Measurements from ENCODE around the gene PBX2.

The PBX2 gene

DNA sequence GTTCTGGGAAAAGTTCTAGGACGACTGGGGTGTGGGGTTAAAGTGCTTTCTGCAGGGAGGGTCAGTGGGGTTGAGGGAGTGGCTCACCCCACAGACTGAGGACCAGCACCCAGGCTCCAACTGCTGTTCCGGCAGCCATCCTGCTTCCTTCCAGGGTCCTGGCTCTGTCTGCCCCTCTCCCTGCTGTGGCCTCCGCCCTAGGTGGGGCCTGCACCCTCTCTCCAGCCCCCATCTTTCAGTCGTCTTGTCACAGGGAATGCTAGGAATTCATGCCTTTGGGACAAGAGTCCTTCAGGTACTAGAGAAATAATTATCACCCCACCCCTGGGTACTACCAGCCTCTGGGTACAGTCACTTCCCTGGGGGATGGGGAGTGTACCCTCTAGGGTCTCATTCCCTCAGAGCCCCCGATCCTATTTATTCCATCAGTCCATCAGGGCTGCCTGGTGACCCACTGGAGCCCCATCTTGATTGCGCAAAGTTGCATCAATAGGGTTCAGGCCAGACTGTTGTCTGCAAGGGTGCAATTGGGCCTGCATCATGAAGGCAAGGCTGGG, 5.8 kb downstream of the PBX2 start, which contains the start of gene AGER:
Gene AGER (minus strand): TSS at position 170 of the 557 bp plus-strand sequence. CDS start 31 bp downstream, at position 139.
- Histone ChIP-seq H3K27ac (ENCODE audit: low read depth, low read length) (peak within 1 kb of the TSS; percentile 64; the same call in 1 of the 2 replicates), H3K4me3 (ENCODE audit: low read depth, low read length) (no peak within 1 kb of the TSS), H3K27me3 (ENCODE audit: insufficient read depth, low read length) (no peaks in the 10 kb centered on the region), H3K36me3 (ENCODE audit: insufficient read depth, low read length) (peaks cover 4% of the 10 kb centered on the region; the same call in 1 of the 2 replicates), H3K79me2 (ENCODE audit: control insufficient read depth, insufficient read depth, low read length, unreplicated experiment) (peaks cover 18% of the 10 kb centered on the region), H3K4me1 (ENCODE audit: control insufficient read depth, insufficient read depth, low read length, unreplicated experiment) (peaks cover 11% of the 10 kb centered on the region), H2AFZ (ENCODE audit: low read length, unreplicated experiment) (no peak within 1 kb of the TSS)

DNA sequence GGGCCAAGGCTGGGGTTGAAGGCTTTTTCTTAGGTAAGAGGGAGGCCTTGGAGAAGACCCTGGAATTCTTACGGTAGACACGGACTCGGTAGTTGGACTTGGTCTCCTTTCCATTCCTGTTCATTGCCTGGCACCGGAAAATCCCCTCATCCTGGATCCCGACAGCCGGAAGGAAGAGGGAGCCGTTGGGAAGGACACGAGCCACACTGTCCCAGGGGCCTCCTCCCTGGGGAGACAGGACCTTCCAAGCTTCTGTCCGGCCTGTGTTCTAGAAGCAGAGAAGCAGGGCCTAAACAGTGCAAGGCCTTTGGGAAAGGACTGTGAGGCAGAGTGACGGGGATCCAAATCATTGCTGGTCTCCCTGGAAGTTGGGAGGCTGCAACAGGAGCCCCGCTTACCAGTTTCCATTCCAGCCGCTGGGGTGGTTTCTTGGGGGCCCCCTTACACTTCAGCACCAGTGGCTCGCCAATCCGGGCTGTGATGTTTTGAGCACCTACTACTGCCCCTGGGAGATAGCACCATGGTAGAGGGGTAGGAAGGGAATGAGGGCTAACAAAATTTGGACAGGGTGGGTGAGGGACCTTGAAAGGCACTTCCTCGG, 6.4 kb downstream of the PBX2 start:
- peaks cover 11% of the 10 kb centered on the region for H3K4me1 ChIP-seq (ENCODE audit: control insufficient read depth, insufficient read depth, low read length, unreplicated experiment)
- H3K27ac ChIP-seq (ENCODE audit: low read depth, low read length) = no peak overlapping the region
- H3K36me3 ChIP-seq (ENCODE audit: insufficient read depth, low read length) = peaks cover 4% of the 10 kb centered on the region; the same call in 1 of the 2 replicates
- no peak overlapping the region for H3K4me3 ChIP-seq (ENCODE audit: low read depth, low read length)
- no peak overlapping the region for H2AFZ ChIP-seq (ENCODE audit: low read length, unreplicated experiment)
- no peaks in the 10 kb centered on the region for H3K27me3 ChIP-seq (ENCODE audit: insufficient read depth, low read length)
- peaks cover 18% of the 10 kb centered on the region for H3K79me2 ChIP-seq (ENCODE audit: control insufficient read depth, insufficient read depth, low read length, unreplicated experiment)

DNA sequence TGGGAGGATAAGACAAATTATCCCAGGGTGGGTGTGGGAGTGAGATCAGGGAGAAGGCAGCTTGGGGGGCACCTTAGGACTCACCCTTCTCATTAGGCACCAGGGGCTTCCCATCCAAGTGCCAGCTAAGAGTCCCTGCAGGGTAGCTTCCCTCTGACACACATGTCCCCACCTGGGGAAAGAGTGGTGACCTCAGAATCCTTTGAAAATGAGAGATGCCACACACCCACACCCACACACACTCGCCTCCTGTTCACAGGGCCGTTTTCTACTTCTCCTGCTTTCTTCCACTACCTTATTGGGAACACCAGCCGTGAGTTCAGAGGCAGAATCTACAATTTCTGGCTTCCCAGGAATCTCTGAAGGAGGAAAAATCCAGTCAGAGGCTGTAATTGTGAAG, 7.0 kb downstream of the PBX2 start:
- Histone ChIP-seq H3K27ac (ENCODE audit: low read depth, low read length) (no peak overlapping the region), H3K79me2 (ENCODE audit: control insufficient read depth, insufficient read depth, low read length, unreplicated experiment) (peaks cover 17% of the 10 kb centered on the region), H2AFZ (ENCODE audit: low read length, unreplicated experiment) (no peak overlapping the region), H3K27me3 (ENCODE audit: insufficient read depth, low read length) (no peaks in the 10 kb centered on the region), H3K4me3 (ENCODE audit: low read depth, low read length) (no peak overlapping the region), H3K4me1 (ENCODE audit: control insufficient read depth, insufficient read depth, low read length, unreplicated experiment) (peaks cover 9% of the 10 kb centered on the region), H3K36me3 (ENCODE audit: insufficient read depth, low read length) (peaks cover 4% of the 10 kb centered on the region; the same call in 1 of the 2 replicates)

- peaks cover 5% of the 10 kb centered on the region for H3K4me1 ChIP-seq (ENCODE audit: control insufficient read depth, insufficient read depth, low read length, unreplicated experiment)
- no peak overlapping the region for H3K4me3 ChIP-seq (ENCODE audit: low read depth, low read length)
- no peak overlapping the region for H3K27ac ChIP-seq (ENCODE audit: low read depth, low read length)
- H2AFZ ChIP-seq (ENCODE audit: low read length, unreplicated experiment) = no peak overlapping the region
- H3K36me3 ChIP-seq (ENCODE audit: insufficient read depth, low read length) = peaks cover 4% of the 10 kb centered on the region; the same call in 1 of the 2 replicates
- no peaks in the 10 kb centered on the region for H3K27me3 ChIP-seq (ENCODE audit: insufficient read depth, low read length)
- peaks cover 13% of the 10 kb centered on the region for H3K79me2 ChIP-seq (ENCODE audit: control insufficient read depth, insufficient read depth, low read length, unreplicated experiment)
Observed at GRCh38 chr6:32182555-32182981, 7.4 kb downstream of the PBX2 start.

DNA sequence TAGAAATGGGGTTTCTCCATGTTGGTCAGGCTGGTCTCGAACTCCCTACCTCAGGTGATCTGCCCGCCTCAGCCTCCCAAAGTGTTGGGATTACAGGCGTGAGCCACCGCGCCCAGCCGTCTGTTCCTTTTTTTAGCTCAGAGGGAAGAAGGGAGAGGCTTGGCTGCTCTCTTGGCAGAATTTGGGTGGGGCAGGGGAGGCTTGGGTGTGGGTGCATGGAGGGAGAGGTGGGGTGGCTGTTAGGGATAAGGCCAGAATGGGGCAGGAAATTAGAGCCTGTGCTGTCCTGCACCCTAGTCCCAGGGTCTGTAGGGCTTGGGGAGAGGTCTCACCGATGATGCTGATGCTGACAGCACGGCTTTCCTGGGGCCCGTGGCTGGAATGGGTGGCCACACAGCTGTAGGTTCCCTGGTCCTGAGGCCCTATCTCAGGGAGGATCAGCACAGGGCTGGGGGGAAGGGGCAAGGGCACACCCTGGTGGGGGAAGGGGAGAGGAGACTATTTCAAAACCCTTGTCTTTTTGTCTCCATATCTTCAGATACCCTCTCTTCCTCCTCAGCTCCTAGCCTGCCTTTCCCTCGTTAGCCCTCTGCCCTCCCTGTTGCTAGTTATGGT, 8.0 kb downstream of the PBX2 start:
- H3K4me3 ChIP-seq (ENCODE audit: low read depth, low read length) = no peak overlapping the region
- no peak overlapping the region for H3K27ac ChIP-seq (ENCODE audit: low read depth, low read length)
- H3K79me2 ChIP-seq (ENCODE audit: control insufficient read depth, insufficient read depth, low read length, unreplicated experiment) = peaks cover 12% of the 10 kb centered on the region
- H3K36me3 ChIP-seq (ENCODE audit: insufficient read depth, low read length) = no peaks in the 10 kb centered on the region
- H3K4me1 ChIP-seq (ENCODE audit: control insufficient read depth, insufficient read depth, low read length, unreplicated experiment) = peaks cover 5% of the 10 kb centered on the region
- H2AFZ ChIP-seq (ENCODE audit: low read length, unreplicated experiment) = no peak overlapping the region
- no peaks in the 10 kb centered on the region for H3K27me3 ChIP-seq (ENCODE audit: insufficient read depth, low read length)

- Histone ChIP-seq H3K27me3 (ENCODE audit: insufficient read depth, low read length) (no peaks in the 10 kb centered on the region), H2AFZ (ENCODE audit: low read length, unreplicated experiment) (no peak overlapping the region), H3K27ac (ENCODE audit: low read depth, low read length) (no peak overlapping the region), H3K4me1 (ENCODE audit: control insufficient read depth, insufficient read depth, low read length, unreplicated experiment) (peaks cover 13% of the 10 kb centered on the region), H3K4me3 (ENCODE audit: low read depth, low read length) (no peak overlapping the region), H3K79me2 (ENCODE audit: control insufficient read depth, insufficient read depth, low read length, unreplicated experiment) (peaks cover 12% of the 10 kb centered on the region), H3K36me3 (ENCODE audit: insufficient read depth, low read length) (no peaks in the 10 kb centered on the region)
Observed at GRCh38 chr6:32181148-32181702, 8.8 kb downstream of the PBX2 start.

DNA sequence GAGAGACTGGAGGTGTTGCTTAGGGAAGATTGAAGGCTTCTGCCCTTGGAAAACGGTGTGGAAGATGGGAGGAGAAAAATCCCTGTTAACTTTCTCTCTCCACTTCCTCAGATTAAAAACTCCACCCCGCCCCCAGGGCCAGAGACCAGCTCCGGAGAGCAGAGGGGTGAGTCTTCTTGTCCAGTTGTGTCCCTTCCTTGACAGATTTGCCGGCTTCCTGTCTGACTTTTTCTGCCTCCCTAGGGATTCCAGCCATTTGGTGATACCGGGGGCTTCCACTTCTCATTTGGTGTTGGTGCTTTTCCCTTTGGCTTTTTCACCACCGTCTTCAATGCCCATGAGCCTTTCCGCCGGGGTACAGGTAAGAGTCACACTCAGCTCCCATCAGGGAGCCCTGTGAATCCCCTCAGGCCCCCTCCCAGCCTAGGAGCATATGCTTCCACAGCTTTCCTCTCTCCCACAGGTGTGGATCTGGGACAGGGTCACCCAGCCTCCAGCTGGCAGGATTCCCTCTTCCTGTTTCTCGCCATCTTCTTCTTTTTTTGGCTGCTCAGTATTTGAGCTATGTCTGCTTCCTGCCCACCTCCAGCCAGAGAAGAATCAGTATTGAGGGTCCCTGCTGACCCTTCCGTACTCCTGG, 10.1 kb downstream of the PBX2 start:
- H3K36me3 ChIP-seq (ENCODE audit: insufficient read depth, low read length) = no peaks in the 10 kb centered on the region
- no peak overlapping the region for H3K27ac ChIP-seq (ENCODE audit: low read depth, low read length)
- no peaks in the 10 kb centered on the region for H3K27me3 ChIP-seq (ENCODE audit: insufficient read depth, low read length)

DNA sequence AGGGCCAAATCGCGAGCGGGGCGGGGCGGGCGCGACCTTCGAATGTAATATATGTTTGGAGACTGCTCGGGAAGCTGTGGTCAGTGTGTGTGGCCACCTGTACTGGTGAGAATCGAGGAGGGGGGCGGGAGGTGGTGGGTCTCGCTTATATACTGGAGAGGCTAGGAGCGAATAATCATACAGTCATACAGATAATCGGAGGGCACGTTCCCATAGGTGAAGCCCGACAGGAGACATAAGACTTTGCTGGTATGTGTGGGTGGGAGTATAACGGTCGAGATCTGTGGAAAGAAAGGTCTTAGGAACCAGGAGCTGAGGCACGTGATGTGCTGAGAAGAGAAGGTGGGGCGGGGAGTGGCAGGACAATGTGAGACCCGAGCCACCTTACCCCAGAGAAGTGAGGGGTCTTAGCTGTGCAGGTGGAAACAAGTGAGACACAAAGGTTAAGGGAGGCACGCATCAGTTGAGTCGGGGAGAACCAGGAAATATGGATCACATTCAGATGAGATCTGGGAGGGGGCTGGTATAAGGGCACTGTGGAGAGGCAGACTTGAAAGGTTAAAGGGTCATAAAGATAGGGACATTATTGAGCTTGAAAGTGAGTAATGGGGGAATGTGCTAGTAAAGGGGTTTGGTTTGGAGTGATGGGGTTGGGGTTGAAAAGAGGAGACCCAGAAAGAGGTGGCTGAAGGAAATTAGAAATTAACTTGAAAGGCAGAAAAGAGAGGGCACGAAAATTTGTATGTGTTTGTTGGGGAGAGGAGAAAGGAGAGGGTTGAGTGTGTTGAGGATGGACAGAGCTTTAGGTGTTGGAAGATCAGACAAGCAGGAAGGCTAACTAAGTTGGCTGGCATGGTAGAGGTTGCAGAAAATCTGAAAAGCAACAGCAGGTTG, 11.2 kb downstream of the PBX2 start:
- peak overlapping the region; percentile 39; the same call in 1 of the 2 replicates for H3K27ac ChIP-seq (ENCODE audit: low read depth, low read length)
- H3K27me3 ChIP-seq (ENCODE audit: insufficient read depth, low read length) = no peaks in the 10 kb centered on the region
- peak overlapping the region; percentile 96 for H3K4me3 ChIP-seq (ENCODE audit: low read depth, low read length)
- peaks cover 19% of the 10 kb centered on the region for H3K4me1 ChIP-seq (ENCODE audit: control insufficient read depth, insufficient read depth, low read length, unreplicated experiment)
- no peak overlapping the region for H2AFZ ChIP-seq (ENCODE audit: low read length, unreplicated experiment)
- peaks cover 33% of the 10 kb centered on the region for H3K79me2 ChIP-seq (ENCODE audit: control insufficient read depth, insufficient read depth, low read length, unreplicated experiment)
- H3K36me3 ChIP-seq (ENCODE audit: insufficient read depth, low read length) = no peaks in the 10 kb centered on the region

More for the DNA sequence above, 10.1 kb downstream of the PBX2 start:
- no peak overlapping the region for H2AFZ ChIP-seq (ENCODE audit: low read length, unreplicated experiment)
- peaks cover 18% of the 10 kb centered on the region for H3K4me1 ChIP-seq (ENCODE audit: control insufficient read depth, insufficient read depth, low read length, unreplicated experiment)
- peaks cover 22% of the 10 kb centered on the region for H3K79me2 ChIP-seq (ENCODE audit: control insufficient read depth, insufficient read depth, low read length, unreplicated experiment)
- peak overlapping the region; percentile 96 for H3K4me3 ChIP-seq (ENCODE audit: low read depth, low read length)

GRCh38 chr6:32177788-32178546, 12.0 kb downstream of the PBX2 start, which contains the start of gene RNF5:
Gene RNF5 (plus strand): TSS chr6:32178405. CDS start chr6:32178512, 107 bp downstream.
- Histone ChIP-seq H3K4me1 (ENCODE audit: control insufficient read depth, insufficient read depth, low read length, unreplicated experiment) (peaks cover 19% of the 10 kb centered on the region), H2AFZ (ENCODE audit: low read length, unreplicated experiment) (peak within 1 kb of the TSS; percentile 86), H3K27ac (ENCODE audit: low read depth, low read length) (peak within 1 kb of the TSS; percentile 97)

More at GRCh38 chr6:32177788-32178546, 12.0 kb downstream of the PBX2 start, which contains the start of gene RNF5:
- Histone ChIP-seq H3K27me3 (ENCODE audit: insufficient read depth, low read length) (no peaks in the 10 kb centered on the region), H3K79me2 (ENCODE audit: control insufficient read depth, insufficient read depth, low read length, unreplicated experiment) (peaks cover 41% of the 10 kb centered on the region), H3K36me3 (ENCODE audit: insufficient read depth, low read length) (no peaks in the 10 kb centered on the region), H3K4me3 (ENCODE audit: low read depth, low read length) (peak within 1 kb of the TSS; percentile 96)

All from ACC112 (cell line).